ENCODE measurements around the gene AGBL3.
"Not testable (repeated sequence)": the region's sequence is repeated elsewhere in the genome, so short reads cannot be mapped to it uniquely, and the experiment has no call there.

The AGBL3 gene

GRCh38 chr7:135109976-135110375 lies 123.7 kb downstream of the AGBL3 start:
- H3K36me3 ChIP-seq (ENCODE audit: control insufficient read depth in 4 of 4, insufficient read depth in 4 of 4, low read length in 3 of 4) = no peaks in the 10 kb centered on the region
- 100% methylated on average over 1 of the region's 1 CpG for WGBS (ENCODE audit: insufficient coverage)
- H3K9me3 ChIP-seq (ENCODE audit: control extremely low read depth in 1 of 5, control insufficient read depth in 4 of 5, insufficient read depth in 2 of 5, low read depth in 1 of 5, low read length in 4 of 5) = peaks cover 0 to 3% (median 0%) of the 10 kb centered on the region in 5 experiments
- no peaks in the 10 kb centered on the region for H3K27me3 ChIP-seq (replicated peaks in 2 of 5; ENCODE audit: control insufficient read depth in 4 of 5, insufficient read depth in 5 of 5, low read length in 4 of 5)
- no peak for DNase-seq
- H3K4me3 ChIP-seq (ENCODE audit: control insufficient read depth in 1 of 7, extremely low read depth in 1 of 7, insufficient read depth in 4 of 7, low read depth in 2 of 7, low read length in 6 of 7) = no peak overlapping the region
- H3K27ac ChIP-seq (ENCODE audit: insufficient read depth in 1 of 2, low read depth in 1 of 2, low read length in 2 of 2, poor library complexity in 1 of 2, severe bottlenecking in 2 of 2) = no peak overlapping the region
- POLR2A ChIA-PET = no interaction called here
- CTCF ChIA-PET = interaction anchor here (1.3 kb wide), 1 partner anchor 46 kb away, joined by 4 read pairs; no protein-coding TSS in a partner anchor
- no peaks in the 10 kb centered on the region for H3K4me1 ChIP-seq (ENCODE audit: control extremely low read depth in 1 of 4, control insufficient read depth in 4 of 4, insufficient read depth in 4 of 4, low read length in 3 of 4)

- no peaks in the 10 kb centered on the region for H3K36me3 ChIP-seq (ENCODE audit: control insufficient read depth in 4 of 4, insufficient read depth in 4 of 4, low read length in 3 of 4)
- H3K27ac ChIP-seq (ENCODE audit: insufficient read depth in 1 of 2, low read depth in 1 of 2, low read length in 2 of 2, poor library complexity in 1 of 2, severe bottlenecking in 2 of 2) = no peak overlapping the region
- WGBS (ENCODE audit: insufficient coverage) = 100% methylated on average over 1 of the region's 2 CpGs
- no peak overlapping the region for H3K4me3 ChIP-seq (ENCODE audit: control insufficient read depth in 1 of 7, extremely low read depth in 1 of 7, insufficient read depth in 4 of 7, low read depth in 2 of 7, low read length in 6 of 7)
- no peaks in the 10 kb centered on the region for H3K27me3 ChIP-seq (replicated peaks in 2 of 5; ENCODE audit: control insufficient read depth in 4 of 5, insufficient read depth in 5 of 5, low read length in 4 of 5)
- POLR2A ChIA-PET = no interaction called here
- H3K4me1 ChIP-seq (ENCODE audit: control extremely low read depth in 1 of 4, control insufficient read depth in 4 of 4, insufficient read depth in 4 of 4, low read length in 3 of 4) = no peaks in the 10 kb centered on the region
- CTCF ChIA-PET = no interaction called here
- DNase-seq = no peak
- no peaks in the 10 kb centered on the region for H3K9me3 ChIP-seq (ENCODE audit: control extremely low read depth in 1 of 5, control insufficient read depth in 4 of 5, insufficient read depth in 2 of 5, low read depth in 1 of 5, low read length in 4 of 5)
These were observed 125.1 kb downstream of the AGBL3 start for GRCh38 chr7:135111379-135111778.

GRCh38 chr7:135114622-135115021 lies 128.3 kb downstream of the AGBL3 start:
- H3K9me3 ChIP-seq (ENCODE audit: control extremely low read depth in 1 of 5, control insufficient read depth in 4 of 5, insufficient read depth in 2 of 5, low read depth in 1 of 5, low read length in 4 of 5) = peaks cover 0 to 4% (median 0%) of the 10 kb centered on the region in 5 experiments
- H3K4me1 ChIP-seq (ENCODE audit: control extremely low read depth in 1 of 4, control insufficient read depth in 4 of 4, insufficient read depth in 4 of 4, low read length in 3 of 4) = no peaks in the 10 kb centered on the region
- H3K36me3 ChIP-seq (ENCODE audit: control insufficient read depth in 4 of 4, insufficient read depth in 4 of 4, low read length in 3 of 4) = no peaks in the 10 kb centered on the region
- no peaks in the 10 kb centered on the region for H3K27me3 ChIP-seq (replicated peaks in 2 of 5; ENCODE audit: control insufficient read depth in 4 of 5, insufficient read depth in 5 of 5, low read length in 4 of 5)
- no peak for DNase-seq
- WGBS (ENCODE audit: insufficient coverage) = 100% methylated on average over 1 of the region's 1 CpG
- ChIA-PET CTCF (no interaction called here), POLR2A (no interaction called here)
- no peak overlapping the region for H3K27ac ChIP-seq (ENCODE audit: insufficient read depth in 1 of 2, low read depth in 1 of 2, low read length in 2 of 2, poor library complexity in 1 of 2, severe bottlenecking in 2 of 2)
- H3K4me3 ChIP-seq (ENCODE audit: control insufficient read depth in 1 of 7, extremely low read depth in 1 of 7, insufficient read depth in 4 of 7, low read depth in 2 of 7, low read length in 6 of 7) = no peak overlapping the region

GRCh38 chr7:135117096-135117495 lies 130.8 kb downstream of the AGBL3 start:
- H3K36me3 ChIP-seq (ENCODE audit: control insufficient read depth in 4 of 4, insufficient read depth in 4 of 4, low read length in 3 of 4) = no peaks in the 10 kb centered on the region
- ChIA-PET CTCF (no interaction called here), POLR2A (no interaction called here)
- no peaks in the 10 kb centered on the region for H3K27me3 ChIP-seq (replicated peaks in 2 of 5; ENCODE audit: control insufficient read depth in 4 of 5, insufficient read depth in 5 of 5, low read length in 4 of 5)
- H3K4me1 ChIP-seq (ENCODE audit: control extremely low read depth in 1 of 4, control insufficient read depth in 4 of 4, insufficient read depth in 4 of 4, low read length in 3 of 4) = no peaks in the 10 kb centered on the region
- no CpG with 5 or more reads among the region's 1 CpG for WGBS (ENCODE audit: insufficient coverage)
- H3K27ac ChIP-seq (ENCODE audit: insufficient read depth in 1 of 2, low read depth in 1 of 2, low read length in 2 of 2, poor library complexity in 1 of 2, severe bottlenecking in 2 of 2) = no peak overlapping the region
- H3K4me3 ChIP-seq (ENCODE audit: control insufficient read depth in 1 of 7, extremely low read depth in 1 of 7, insufficient read depth in 4 of 7, low read depth in 2 of 7, low read length in 6 of 7) = no peak overlapping the region
- DNase-seq = no peak
- peaks cover 0 to 17% (median 4%) of the 10 kb centered on the region in 5 experiments for H3K9me3 ChIP-seq (ENCODE audit: control extremely low read depth in 1 of 5, control insufficient read depth in 4 of 5, insufficient read depth in 2 of 5, low read depth in 1 of 5, low read length in 4 of 5)

GRCh38 chr7:135121868-135122267 lies 135.6 kb downstream of the AGBL3 start:
- DNase-seq = no peak
- no peaks in the 10 kb centered on the region for H3K36me3 ChIP-seq (ENCODE audit: control insufficient read depth in 4 of 4, insufficient read depth in 4 of 4, low read length in 3 of 4)
- peaks cover 0 to 3% (median 0%) of the 10 kb centered on the region in 4 experiments for H3K4me1 ChIP-seq (ENCODE audit: control extremely low read depth in 1 of 4, control insufficient read depth in 4 of 4, insufficient read depth in 4 of 4, low read length in 3 of 4)
- no peak overlapping the region for H3K4me3 ChIP-seq (ENCODE audit: control insufficient read depth in 1 of 7, extremely low read depth in 1 of 7, insufficient read depth in 4 of 7, low read depth in 2 of 7, low read length in 6 of 7)
- peaks cover 0 to 16% (median 5%) of the 10 kb centered on the region in 5 experiments for H3K9me3 ChIP-seq (ENCODE audit: control extremely low read depth in 1 of 5, control insufficient read depth in 4 of 5, insufficient read depth in 2 of 5, low read depth in 1 of 5, low read length in 4 of 5)
- 94% methylated on average over 5 of the region's 6 CpGs for WGBS (ENCODE audit: insufficient coverage)
- no peaks in the 10 kb centered on the region for H3K27me3 ChIP-seq (replicated peaks in 2 of 5; ENCODE audit: control insufficient read depth in 4 of 5, insufficient read depth in 5 of 5, low read length in 4 of 5)
- CTCF ChIA-PET = no interaction called here
- POLR2A ChIA-PET = no interaction called here
- H3K27ac ChIP-seq (ENCODE audit: insufficient read depth in 1 of 2, low read depth in 1 of 2, low read length in 2 of 2, poor library complexity in 1 of 2, severe bottlenecking in 2 of 2) = no peak overlapping the region

GRCh38 chr7:135124631-135125030 lies 138.3 kb downstream of the AGBL3 start:
- DNase-seq; H3K27me3 ChIP-seq (replicated peaks in 2 of 5; ENCODE audit: control insufficient read depth in 4 of 5, insufficient read depth in 5 of 5, low read length in 4 of 5); CTCF ChIA-PET; POLR2A ChIA-PET; H3K36me3 ChIP-seq (ENCODE audit: control insufficient read depth in 4 of 4, insufficient read depth in 4 of 4, low read length in 3 of 4); H3K27ac ChIP-seq (ENCODE audit: insufficient read depth in 1 of 2, low read depth in 1 of 2, low read length in 2 of 2, poor library complexity in 1 of 2, severe bottlenecking in 2 of 2); H3K4me1 ChIP-seq (ENCODE audit: control extremely low read depth in 1 of 4, control insufficient read depth in 4 of 4, insufficient read depth in 4 of 4, low read length in 3 of 4); H3K4me3 ChIP-seq (ENCODE audit: control insufficient read depth in 1 of 7, extremely low read depth in 1 of 7, insufficient read depth in 4 of 7, low read depth in 2 of 7, low read length in 6 of 7): not testable (repeated sequence)
- 93% methylated on average over 2 of the region's 3 CpGs for WGBS (ENCODE audit: insufficient coverage)
- peaks cover 0 to 16% (median 5%) of the 10 kb centered on the region in 5 experiments for H3K9me3 ChIP-seq (ENCODE audit: control extremely low read depth in 1 of 5, control insufficient read depth in 4 of 5, insufficient read depth in 2 of 5, low read depth in 1 of 5, low read length in 4 of 5)

- Histone ChIP-seq H3K9me3 (ENCODE audit: control extremely low read depth in 1 of 5, control insufficient read depth in 4 of 5, insufficient read depth in 2 of 5, low read depth in 1 of 5, low read length in 4 of 5) (peaks cover 0 to 8% (median 4%) of the 10 kb centered on the region in 5 experiments), H3K27ac (ENCODE audit: insufficient read depth in 1 of 2, low read depth in 1 of 2, low read length in 2 of 2, poor library complexity in 1 of 2, severe bottlenecking in 2 of 2) (no peak overlapping the region), H3K27me3 (replicated peaks in 2 of 5; ENCODE audit: control insufficient read depth in 4 of 5, insufficient read depth in 5 of 5, low read length in 4 of 5) (no peaks in the 10 kb centered on the region), H3K4me3 (ENCODE audit: control insufficient read depth in 1 of 7, extremely low read depth in 1 of 7, insufficient read depth in 4 of 7, low read depth in 2 of 7, low read length in 6 of 7) (no peak overlapping the region), H3K4me1 (ENCODE audit: control extremely low read depth in 1 of 4, control insufficient read depth in 4 of 4, insufficient read depth in 4 of 4, low read length in 3 of 4) (peaks cover 0 to 3% (median 0%) of the 10 kb centered on the region in 4 experiments), H3K36me3 (ENCODE audit: control insufficient read depth in 4 of 4, insufficient read depth in 4 of 4, low read length in 3 of 4) (no peaks in the 10 kb centered on the region)
- 100% methylated on average over 1 of the region's 1 CpG for WGBS (ENCODE audit: insufficient coverage)
- POLR2A ChIA-PET = no interaction called here
- no peak for DNase-seq
- CTCF ChIA-PET = interaction anchor here (1.3 kb wide), 1 partner anchor 12 kb away, joined by 3 read pairs; no protein-coding TSS in a partner anchor
These were observed 142.6 kb downstream of the AGBL3 start for GRCh38 chr7:135128931-135129330.
